ENCODE measurements around the gene PCBP3.

DNA sequence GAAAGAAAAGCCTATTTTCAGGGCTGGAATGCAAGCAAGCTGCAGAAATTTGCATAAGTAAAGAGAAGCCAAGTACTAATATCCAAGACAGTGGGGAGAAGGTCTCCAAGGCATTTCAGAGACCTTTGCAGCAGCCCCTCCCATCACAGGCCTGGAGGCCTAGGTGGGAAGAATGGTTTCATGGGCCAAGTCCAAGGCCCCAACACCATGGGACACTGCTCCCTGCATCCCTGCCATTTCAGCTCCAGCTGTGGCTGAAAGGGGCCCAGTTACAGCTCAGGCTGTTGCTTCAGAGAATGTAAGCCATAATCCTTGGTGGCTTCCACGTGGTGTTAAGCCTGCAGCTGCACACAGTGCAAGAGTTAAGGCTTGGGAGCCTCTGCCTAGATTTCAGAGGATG lies 321.1 kb downstream of the PCBP3 start:
- TF ChIP-seq, protein P1, sequence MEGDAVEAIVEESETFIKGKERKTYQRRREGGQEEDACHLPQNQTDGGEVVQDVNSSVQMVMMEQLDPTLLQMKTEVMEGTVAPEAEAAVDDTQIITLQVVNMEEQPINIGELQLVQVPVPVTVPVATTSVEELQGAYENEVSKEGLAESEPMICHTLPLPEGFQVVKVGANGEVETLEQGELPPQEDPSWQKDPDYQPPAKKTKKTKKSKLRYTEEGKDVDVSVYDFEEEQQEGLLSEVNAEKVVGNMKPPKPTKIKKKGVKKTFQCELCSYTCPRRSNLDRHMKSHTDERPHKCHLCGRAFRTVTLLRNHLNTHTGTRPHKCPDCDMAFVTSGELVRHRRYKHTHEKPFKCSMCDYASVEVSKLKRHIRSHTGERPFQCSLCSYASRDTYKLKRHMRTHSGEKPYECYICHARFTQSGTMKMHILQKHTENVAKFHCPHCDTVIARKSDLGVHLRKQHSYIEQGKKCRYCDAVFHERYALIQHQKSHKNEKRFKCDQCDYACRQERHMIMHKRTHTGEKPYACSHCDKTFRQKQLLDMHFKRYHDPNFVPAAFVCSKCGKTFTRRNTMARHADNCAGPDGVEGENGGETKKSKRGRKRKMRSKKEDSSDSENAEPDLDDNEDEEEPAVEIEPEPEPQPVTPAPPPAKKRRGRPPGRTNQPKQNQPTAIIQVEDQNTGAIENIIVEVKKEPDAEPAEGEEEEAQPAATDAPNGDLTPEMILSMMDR (IDR thresholded peaks at IDR 0.05; ENCODE audit: insufficient read depth, low read length, poor library complexity, severe bottlenecking), result no peak
- no peak for TF ChIP-seq EZH2phosphoT487 (conservative IDR thresholded peaks at IDR 0.05; ENCODE audit: low read length)

Measured in SU-DHL-6 (cell line).